Measurements from ENCODE around the gene SMIM8.
A peak's percentile ranks its signal among the peaks of the same experiment; 100 is the strongest.
"Not testable (repeated sequence)": the region's sequence is repeated elsewhere in the genome, so short reads cannot be mapped to it uniquely, and the experiment has no call there.

The SMIM8 gene

DNA sequence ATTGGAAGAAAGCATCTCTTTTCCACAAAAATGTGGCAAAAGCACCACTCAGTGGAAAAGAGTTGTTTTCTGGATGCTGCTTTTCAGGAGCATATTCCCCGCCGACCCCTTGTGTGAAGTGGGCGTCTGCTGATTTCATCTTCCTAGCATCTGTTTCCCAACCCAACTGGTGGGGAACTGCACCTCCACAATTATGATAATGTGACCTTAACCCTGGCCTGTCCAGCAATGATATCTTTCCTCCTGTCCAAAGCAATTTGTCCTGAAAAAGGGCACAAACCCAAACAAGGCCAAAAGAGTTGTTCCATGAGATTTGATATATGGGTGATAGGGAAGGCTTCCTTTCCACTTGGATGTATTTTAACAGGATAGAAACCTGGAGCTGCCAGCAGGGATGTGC, 7.3 kb upstream of the SMIM8 start:
- Histone ChIP-seq H3K9ac (ENCODE audit: low read length) (no peak overlapping the region), H3K27me3 (ENCODE audit: insufficient read depth, low read length) (no peaks in the 10 kb centered on the region; the same call in 1 of the 2 replicates), H4K20me1 (ENCODE audit: insufficient read depth, low read length) (no peaks in the 10 kb centered on the region), H3K4me2 (ENCODE audit: low read length) (no peak overlapping the region), H3K9me3 (ENCODE audit: low read length) (no peaks in the 10 kb centered on the region), H3K9me2 (ENCODE audit: low read depth, low read length) (no peaks in the 10 kb centered on the region), H3K36me3 (ENCODE audit: insufficient read depth, low read length) (no peaks in the 10 kb centered on the region), H3K4me1 (ENCODE audit: insufficient read depth, low read length, severe bottlenecking) (no peaks in the 10 kb centered on the region), H3K4me3 (ENCODE audit: low read depth, low read length, poor library complexity, severe bottlenecking) (no peak overlapping the region), H3F3A (ENCODE audit: insufficient read depth, low read length) (no peaks in the 10 kb centered on the region), H3K79me2 (ENCODE audit: insufficient read depth, low read length) (no peaks in the 10 kb centered on the region), H3K27ac (ENCODE audit: low read depth, low read length, poor library complexity, severe bottlenecking) (no peak overlapping the region), H2AFZ (ENCODE audit: low read length) (no peak overlapping the region)
- no peak for TF ChIP-seq EZH2 (IDR thresholded peaks at IDR 0.05; ENCODE audit: borderline replicate concordance, low read length)
- TF ChIP-seq, protein P1, sequence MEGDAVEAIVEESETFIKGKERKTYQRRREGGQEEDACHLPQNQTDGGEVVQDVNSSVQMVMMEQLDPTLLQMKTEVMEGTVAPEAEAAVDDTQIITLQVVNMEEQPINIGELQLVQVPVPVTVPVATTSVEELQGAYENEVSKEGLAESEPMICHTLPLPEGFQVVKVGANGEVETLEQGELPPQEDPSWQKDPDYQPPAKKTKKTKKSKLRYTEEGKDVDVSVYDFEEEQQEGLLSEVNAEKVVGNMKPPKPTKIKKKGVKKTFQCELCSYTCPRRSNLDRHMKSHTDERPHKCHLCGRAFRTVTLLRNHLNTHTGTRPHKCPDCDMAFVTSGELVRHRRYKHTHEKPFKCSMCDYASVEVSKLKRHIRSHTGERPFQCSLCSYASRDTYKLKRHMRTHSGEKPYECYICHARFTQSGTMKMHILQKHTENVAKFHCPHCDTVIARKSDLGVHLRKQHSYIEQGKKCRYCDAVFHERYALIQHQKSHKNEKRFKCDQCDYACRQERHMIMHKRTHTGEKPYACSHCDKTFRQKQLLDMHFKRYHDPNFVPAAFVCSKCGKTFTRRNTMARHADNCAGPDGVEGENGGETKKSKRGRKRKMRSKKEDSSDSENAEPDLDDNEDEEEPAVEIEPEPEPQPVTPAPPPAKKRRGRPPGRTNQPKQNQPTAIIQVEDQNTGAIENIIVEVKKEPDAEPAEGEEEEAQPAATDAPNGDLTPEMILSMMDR (IDR thresholded peaks at IDR 0.05; ENCODE audit: low read length) = no peak

DNA sequence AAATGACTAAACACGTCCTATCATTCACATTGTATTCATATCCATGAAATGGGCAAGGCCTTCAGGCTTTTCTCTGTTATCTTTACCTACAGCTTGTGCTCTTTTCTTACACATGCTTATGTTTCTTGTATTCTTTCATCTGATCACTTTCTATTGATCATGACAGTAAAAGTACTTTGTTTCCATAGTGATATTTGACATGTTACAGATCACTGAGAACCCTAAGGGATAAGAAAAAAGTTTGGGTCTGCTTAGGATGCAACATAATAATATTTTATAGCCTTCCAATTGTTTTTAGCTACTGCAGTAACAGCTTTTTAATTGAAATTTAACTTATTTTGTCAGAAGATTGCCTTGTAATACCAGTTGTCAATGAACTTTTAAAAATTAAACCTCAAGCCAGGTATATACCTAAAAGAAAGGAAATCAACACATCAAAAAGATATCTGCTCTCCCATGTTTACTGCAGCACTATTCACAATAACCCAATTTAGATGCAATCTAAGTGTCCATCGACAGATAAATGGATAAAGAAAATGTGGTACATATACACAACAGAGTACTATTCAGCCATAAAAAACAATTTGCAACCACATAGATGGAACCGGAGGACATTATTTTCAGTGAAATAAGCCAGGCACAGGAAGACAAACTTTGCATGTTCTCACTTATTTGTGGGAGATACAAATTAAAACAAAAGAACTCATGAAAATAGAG, 3.0 kb upstream of the SMIM8 start:
- Histone ChIP-seq H3K79me2 (ENCODE audit: insufficient read depth, low read length) (peaks cover 5% of the 10 kb centered on the region), H3K9me2 (ENCODE audit: low read depth, low read length) (no peaks in the 10 kb centered on the region), H3K27me3 (ENCODE audit: insufficient read depth, low read length) (no peaks in the 10 kb centered on the region), H3K9me3 (ENCODE audit: low read length) (no peaks in the 10 kb centered on the region), H3K4me2 (ENCODE audit: low read length) (no peak overlapping the region), H3K9ac (ENCODE audit: low read length) (no peak overlapping the region), H3F3A (ENCODE audit: insufficient read depth, low read length) (no peaks in the 10 kb centered on the region), H2AFZ (ENCODE audit: low read length) (no peak overlapping the region), H3K4me3 (ENCODE audit: low read depth, low read length, poor library complexity, severe bottlenecking) (no peak overlapping the region), H3K4me1 (ENCODE audit: insufficient read depth, low read length, severe bottlenecking) (peaks cover 6% of the 10 kb centered on the region), H3K27ac (ENCODE audit: low read depth, low read length, poor library complexity, severe bottlenecking) (no peak overlapping the region), H3K36me3 (ENCODE audit: insufficient read depth, low read length) (no peaks in the 10 kb centered on the region), H4K20me1 (ENCODE audit: insufficient read depth, low read length) (no peaks in the 10 kb centered on the region)
- no peak for TF ChIP-seq EZH2 (IDR thresholded peaks at IDR 0.05; ENCODE audit: borderline replicate concordance, low read length)
- TF ChIP-seq, protein P1 (IDR thresholded peaks at IDR 0.05; ENCODE audit: low read length) = no peak

DNA sequence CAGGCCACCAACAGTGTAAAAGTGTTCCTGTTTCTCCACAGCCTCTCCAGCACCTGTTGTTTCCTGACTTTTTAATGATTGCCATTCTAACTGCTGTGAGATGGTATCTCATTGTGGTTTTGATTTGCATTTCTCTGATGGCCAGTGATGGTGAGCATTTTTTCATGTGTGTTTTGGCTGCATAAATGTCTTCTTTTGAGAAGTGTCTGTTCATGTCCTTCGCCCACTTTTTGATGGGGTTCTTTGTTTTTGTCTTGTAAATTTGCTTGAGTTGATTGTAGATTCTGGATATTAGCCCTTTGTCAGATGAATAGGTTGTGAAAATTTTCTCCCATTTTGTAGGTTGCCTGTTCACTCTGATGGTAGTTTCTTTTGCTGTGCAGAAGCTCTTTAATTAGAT, 1.5 kb downstream of the SMIM8 start:
- H3K4me1 ChIP-seq (ENCODE audit: insufficient read depth, low read length, severe bottlenecking); H3F3A ChIP-seq (ENCODE audit: insufficient read depth, low read length); H3K9me3 ChIP-seq (ENCODE audit: low read length); H2AFZ ChIP-seq (ENCODE audit: low read length); H3K9ac ChIP-seq (ENCODE audit: low read length); H3K4me2 ChIP-seq (ENCODE audit: low read length); H3K9me2 ChIP-seq (ENCODE audit: low read depth, low read length); H3K36me3 ChIP-seq (ENCODE audit: insufficient read depth, low read length); H3K27ac ChIP-seq (ENCODE audit: low read depth, low read length, poor library complexity, severe bottlenecking); H3K27me3 ChIP-seq (ENCODE audit: insufficient read depth, low read length); H3K79me2 ChIP-seq (ENCODE audit: insufficient read depth, low read length); H3K4me3 ChIP-seq (ENCODE audit: low read depth, low read length, poor library complexity, severe bottlenecking); H4K20me1 ChIP-seq (ENCODE audit: insufficient read depth, low read length): not testable (repeated sequence)

DNA sequence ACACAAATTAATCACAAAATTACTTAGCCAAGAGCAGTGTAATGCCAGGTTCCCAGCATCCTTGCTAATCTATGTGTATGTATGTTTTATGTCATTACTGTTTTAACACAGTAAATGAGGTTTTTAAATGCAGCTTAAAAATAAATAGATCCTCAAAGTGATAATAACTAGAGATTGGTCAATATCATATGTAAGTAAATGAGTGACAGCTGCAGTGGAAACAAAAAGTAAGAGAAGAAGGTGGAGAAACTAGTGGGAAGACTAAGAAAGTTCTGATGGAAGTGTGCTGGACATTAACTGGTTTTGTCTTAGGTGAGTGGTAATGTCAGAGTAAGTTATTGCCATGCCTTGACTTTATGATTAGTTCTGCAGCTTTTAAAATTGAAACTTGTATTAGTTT, 8.6 kb downstream of the SMIM8 start:
- Histone ChIP-seq H3K36me3 (ENCODE audit: insufficient read depth, low read length) (peaks cover 9% of the 10 kb centered on the region; the same call in 1 of the 2 replicates), H3K9ac (ENCODE audit: low read length) (peak overlapping the region; percentile 36), H3K4me2 (ENCODE audit: low read length) (peak overlapping the region; percentile 53), H3K9me2 (ENCODE audit: low read depth, low read length) (no peaks in the 10 kb centered on the region), H3K79me2 (ENCODE audit: insufficient read depth, low read length) (peaks cover 35% of the 10 kb centered on the region), H3F3A (ENCODE audit: insufficient read depth, low read length) (peaks cover 6% of the 10 kb centered on the region; the same call in 1 of the 2 replicates), H3K27me3 (ENCODE audit: insufficient read depth, low read length) (no peaks in the 10 kb centered on the region), H3K4me3 (ENCODE audit: low read depth, low read length, poor library complexity, severe bottlenecking) (peak overlapping the region; percentile 10), H3K27ac (ENCODE audit: low read depth, low read length, poor library complexity, severe bottlenecking) (peak overlapping the region; percentile 79), H3K4me1 (ENCODE audit: insufficient read depth, low read length, severe bottlenecking) (peaks cover 43% of the 10 kb centered on the region), H2AFZ (ENCODE audit: low read length) (no peak overlapping the region), H3K9me3 (ENCODE audit: low read length) (no peaks in the 10 kb centered on the region), H4K20me1 (ENCODE audit: insufficient read depth, low read length) (no peaks in the 10 kb centered on the region)
- TF ChIP-seq, protein P1 (IDR thresholded peaks at IDR 0.05; ENCODE audit: low read length) = no peak
- no peak for TF ChIP-seq EZH2 (IDR thresholded peaks at IDR 0.05; ENCODE audit: borderline replicate concordance, low read length)

All from OCI-LY1 (cell line).